GM19455 (cell line): Measurements from ENCODE around the gene KATNB1.
"Not testable (repeated sequence)": the region's sequence is repeated elsewhere in the genome, so short reads cannot be mapped to it uniquely, and the experiment has no call there.

ENCODE experiments used
- ATAC-seq: cut with Tn5 transposase; IDR thresholded peaks from one replicate; pipeline ENCODE4 v1.9.1; 2021; ENCODE audit not compliant: unreplicated experiment

The KATNB1 gene

GRCh38 chr16:57701759-57702371 is 33.7 kb upstream of the KATNB1 start:
- ATAC-seq, result no peak

DNA sequence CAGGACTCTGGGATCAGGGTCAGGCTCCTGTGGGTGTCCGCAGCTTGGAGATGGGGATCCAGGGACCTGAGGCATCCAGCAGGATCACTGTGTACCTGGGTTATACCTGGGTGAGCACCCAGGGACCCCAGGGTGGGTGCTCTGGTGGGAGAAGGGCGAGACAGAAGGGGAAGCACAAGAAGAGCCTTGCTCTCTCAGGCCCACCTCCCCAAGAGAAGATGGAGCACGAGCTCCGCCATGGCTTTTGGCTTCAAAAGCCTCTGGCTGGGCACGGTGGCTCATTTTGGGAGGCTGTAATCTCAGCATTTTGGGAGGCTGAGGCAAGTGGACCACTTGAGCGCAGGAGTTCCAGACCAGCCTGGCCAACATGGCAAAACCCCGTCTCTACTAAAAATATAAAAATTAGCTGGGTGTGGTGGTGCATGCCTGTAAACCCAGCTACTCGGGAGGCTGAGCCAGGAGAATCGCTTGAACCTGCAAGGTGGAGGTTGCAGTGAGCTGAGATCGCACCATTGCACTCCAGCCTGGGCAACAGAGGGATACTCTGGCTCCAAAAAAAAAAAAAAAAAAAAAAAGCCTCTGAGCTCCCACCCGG is 32.1 kb upstream of the KATNB1 start:
- no peak for ATAC-seq

GRCh38 chr16:57704011-57704904 is 31.3 kb upstream of the KATNB1 start:
- ATAC-seq, result no peak

DNA sequence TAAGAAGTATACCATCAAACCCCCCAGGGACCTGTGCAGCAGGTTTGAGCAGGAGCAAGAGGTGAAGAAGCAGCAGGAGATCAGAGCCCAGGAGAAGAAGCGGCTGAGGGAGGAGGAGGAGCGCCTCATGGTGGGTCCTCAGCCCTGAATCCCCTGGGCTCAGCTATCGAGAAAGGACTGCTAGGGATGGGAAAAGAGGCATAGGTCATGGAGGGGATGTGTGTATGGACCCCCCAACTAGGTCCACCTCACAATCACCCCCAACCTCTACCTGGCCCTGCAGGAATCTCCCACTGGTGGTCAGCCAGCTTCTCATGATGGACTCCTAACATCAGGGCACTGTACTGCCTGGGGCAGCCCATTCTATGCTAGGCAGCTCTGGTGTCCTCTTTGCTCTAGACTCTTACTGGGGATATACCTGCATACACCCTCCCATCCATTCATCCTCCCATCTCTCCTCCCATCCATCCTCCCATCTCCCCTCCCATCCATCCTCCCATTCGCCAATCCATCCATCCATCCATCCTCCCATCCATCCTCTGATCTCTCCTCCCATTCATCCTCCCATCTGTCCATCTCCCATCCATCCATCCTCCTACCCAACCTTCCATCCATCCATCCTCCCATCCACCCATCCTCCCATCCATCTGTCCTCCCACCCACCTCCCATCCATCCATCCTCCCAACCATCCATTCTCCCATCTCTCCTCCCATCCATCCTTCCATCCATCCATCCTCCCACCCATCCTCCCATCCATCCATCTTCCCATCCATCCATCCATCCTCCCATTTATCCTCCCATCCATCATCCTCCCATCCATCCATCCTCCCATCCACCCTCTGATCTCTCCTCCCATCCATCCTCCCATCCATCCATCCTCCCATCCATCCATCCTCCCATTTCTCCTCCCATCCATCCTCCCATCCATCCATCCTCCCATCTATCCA is 30.4 kb upstream of the KATNB1 start:
- no peak for ATAC-seq

DNA sequence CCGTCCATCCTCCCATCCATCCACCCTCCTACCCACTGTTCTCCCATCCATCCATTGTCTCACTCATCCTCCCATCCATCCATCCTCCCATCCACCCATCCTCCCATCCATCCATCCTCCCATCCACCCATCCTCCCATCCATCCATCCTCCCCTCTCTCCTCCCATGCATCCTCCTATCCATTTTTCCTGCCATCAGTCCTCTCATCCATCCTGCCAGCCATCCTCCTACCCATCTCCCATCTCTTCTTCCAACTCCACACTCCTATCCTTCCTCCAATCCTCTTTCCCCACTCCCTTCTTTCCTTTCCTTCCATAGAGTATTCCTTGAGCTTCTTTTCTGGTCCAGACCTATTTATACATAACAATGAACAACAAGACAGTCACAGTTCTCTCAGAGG is 28.9 kb upstream of the KATNB1 start:
- ATAC-seq, result no peak

- ATAC-seq, result no peak
Observed at GRCh38 chr16:57707331-57707730, 28.2 kb upstream of the KATNB1 start.

DNA sequence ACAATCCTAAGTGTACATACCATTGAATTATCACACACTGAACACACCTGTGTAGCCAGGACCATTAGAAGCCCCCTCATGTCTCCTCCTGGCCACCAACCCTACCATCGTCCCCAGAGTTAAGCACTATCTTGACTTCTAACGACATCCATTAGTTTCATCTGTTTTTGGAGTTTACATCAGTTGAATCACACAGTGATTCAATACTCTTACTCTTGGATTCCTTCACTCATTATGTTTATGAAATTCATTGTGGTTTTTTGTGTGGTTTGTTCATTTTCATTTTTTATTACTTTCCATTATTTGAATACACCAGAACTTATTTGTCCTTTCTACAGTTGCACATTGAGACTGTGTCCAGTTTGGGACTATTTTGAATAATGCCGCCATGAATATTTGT is 27.4 kb upstream of the KATNB1 start:
- no peak for ATAC-seq

DNA sequence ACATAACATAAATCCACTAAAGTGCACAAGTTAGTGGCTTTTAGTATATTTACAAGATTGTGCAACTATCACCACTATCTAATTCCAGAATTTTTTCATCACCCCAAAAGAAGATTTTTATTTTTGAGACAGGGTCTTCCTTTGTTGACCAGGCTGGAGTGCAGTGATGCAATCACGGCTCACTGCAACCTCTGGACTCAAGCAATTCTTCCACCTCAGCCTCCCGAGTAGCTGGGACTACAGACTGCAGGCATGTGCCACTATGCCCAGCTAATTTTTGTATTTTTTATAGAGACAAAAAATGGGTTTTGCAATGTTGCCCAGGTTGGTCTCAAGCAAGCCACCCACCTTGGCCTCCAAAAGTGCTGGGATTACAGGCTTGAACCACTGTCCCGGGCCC is 25.9 kb upstream of the KATNB1 start:
- ATAC-seq, result no peak

GRCh38 chr16:57711346-57711745 is 24.2 kb upstream of the KATNB1 start:
- no peak for ATAC-seq

DNA sequence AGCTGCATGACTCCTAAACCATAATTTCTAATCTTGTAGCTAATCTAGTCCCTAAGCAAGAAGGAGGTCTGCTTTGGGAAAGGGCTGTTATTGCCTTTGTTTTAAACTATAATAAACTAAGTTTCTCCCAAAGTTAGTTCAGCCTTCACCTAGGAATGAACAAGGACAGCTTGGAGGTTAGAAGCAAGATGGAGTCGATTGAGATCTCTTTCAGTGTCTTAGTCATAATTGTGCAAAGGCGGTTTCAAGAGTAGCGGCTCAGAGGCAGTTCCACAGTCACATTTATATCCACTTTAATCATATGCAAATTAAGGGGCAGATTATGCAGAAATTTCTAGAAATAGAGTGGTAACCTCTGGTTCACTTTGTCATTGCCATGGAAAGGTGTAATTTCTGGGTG is 23.6 kb upstream of the KATNB1 start:
- no peak for ATAC-seq

DNA sequence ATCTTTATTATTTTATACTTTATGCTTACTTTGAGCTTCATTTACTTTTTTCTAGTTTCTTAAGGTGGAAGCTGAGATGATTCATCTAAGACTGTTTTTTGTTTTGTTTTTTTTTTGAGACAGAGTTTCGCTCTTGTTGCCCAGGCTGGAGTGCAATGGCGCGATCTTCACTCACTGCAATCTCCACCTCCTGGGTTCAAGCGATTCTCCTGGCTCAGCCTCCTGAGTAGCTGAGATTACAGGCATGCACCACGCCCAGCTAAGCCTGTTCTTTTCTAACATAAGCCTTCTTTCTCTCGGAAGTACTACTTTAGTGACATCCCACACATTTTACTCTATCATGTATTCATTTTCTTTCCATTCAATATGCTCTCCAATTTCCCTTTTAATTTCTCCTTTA is 23.0 kb upstream of the KATNB1 start:
- ATAC-seq, result not testable (repeated sequence)

GRCh38 chr16:57713596-57713995 is 22.0 kb upstream of the KATNB1 start:
- ATAC-seq, result no peak

GRCh38 chr16:57714047-57714446 is 21.5 kb upstream of the KATNB1 start:
- no peak for ATAC-seq

- ATAC-seq, result no peak
Observed at GRCh38 chr16:57720142-57720575, 15.4 kb upstream of the KATNB1 start.

GRCh38 chr16:57721356-57722209 is 14.0 kb upstream of the KATNB1 start:
- no peak for ATAC-seq

GRCh38 chr16:57722210-57722499 is 13.4 kb upstream of the KATNB1 start:
- ATAC-seq, result no peak

DNA sequence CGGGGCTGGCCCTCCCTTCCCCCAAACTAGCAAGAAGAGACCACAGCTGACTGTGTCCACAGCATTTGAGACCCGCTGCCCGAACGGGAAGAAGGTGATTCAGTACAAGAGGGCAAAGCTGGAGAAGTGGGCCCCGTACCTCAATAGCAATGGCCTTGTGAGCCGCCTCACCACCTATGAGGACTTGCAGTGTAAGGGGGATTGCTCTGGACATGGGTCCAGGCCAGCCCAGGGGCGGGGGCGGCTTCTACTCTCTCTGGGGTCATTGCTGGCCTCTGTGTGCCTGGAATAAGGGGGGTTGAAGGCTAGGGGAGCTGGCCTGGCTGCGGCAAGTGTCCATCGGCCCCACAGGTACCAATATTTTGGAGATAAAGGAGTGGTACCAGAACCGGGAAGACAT is 12.9 kb upstream of the KATNB1 start:
- no peak for ATAC-seq

GRCh38 chr16:57723170-57723569 is 12.4 kb upstream of the KATNB1 start:
- no peak for ATAC-seq

DNA sequence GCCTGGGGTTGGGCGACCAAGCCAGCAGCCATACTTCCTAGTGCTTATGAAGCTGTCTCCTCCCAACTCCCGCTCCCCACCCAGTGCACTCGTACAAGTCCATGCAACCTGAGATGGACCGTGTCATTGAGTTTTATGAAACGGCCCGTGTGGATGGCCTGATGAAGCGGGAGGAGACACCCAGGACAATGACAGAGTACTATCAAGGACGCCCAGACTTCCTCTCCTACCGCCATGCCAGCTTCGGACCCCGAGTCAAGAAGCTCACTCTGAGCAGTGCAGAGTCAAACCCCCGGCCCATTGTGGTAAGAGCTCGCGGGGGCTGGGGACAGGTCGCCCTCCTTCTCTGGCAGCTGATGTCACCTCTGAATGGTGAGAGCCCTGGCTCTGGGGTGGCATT is 11.0 kb upstream of the KATNB1 start:
- ATAC-seq, result no peak

GRCh38 chr16:57725151-57725550 is 10.4 kb upstream of the KATNB1 start:
- ATAC-seq, result no peak
